ENCODE data around the gene CPNE2. TPM values are rescaled to one million over a fixed set of nuclear protein-coding genes. Genes with fewer than 3 reads are reported as not detected.

Gene CPNE2
- total and polyA plus RNA-seq, 2 of the 8 experiments (the other 6 are each of a cell fraction or from before 2014, with no cell fraction given) = 10.6 to 39.5 TPM

GRCh38 chr16:57083485-57084126 lies 8.8 kb upstream of the CPNE2 start:
- H3K56ac ChIP-seq (replicated peaks; ENCODE audit: insufficient read length, low read depth, low read length) = no peak overlapping the region
- no peak overlapping the region; the same call in 1 of the 2 replicates for H2BK20ac ChIP-seq (ENCODE audit: low read length)
- H4K91ac ChIP-seq (replicated peaks; ENCODE audit: insufficient read length, low read length) = no peak overlapping the region
- no peaks in the 10 kb centered on the region for H3K23me2 ChIP-seq (ENCODE audit: low read depth, low read length)
- H3K9me3 ChIP-seq (ENCODE audit: insufficient read depth in 2 of 2, low read depth in 1 of 2, low read length in 1 of 2) = no peaks in the 10 kb centered on the region
- FAIRE-seq (no peak), DNase-seq (ENCODE audit: low read depth in 1 of 2, low spot score in 2 of 2) (no peak)
- no peak overlapping the region for H3K9ac ChIP-seq (replicated peaks in 1 of 4; ENCODE audit: extremely low read depth in 1 of 4, low read depth in 3 of 4, low read length in 3 of 4)
- H3K27ac ChIP-seq (ENCODE audit: low read depth, low read length) = no peak overlapping the region
- no peaks in the 10 kb centered on the region for H4K20me1 ChIP-seq (replicated peaks in 1 of 2; ENCODE audit: control insufficient read depth in 1 of 2, insufficient read depth in 2 of 2, low read length in 2 of 2)
- no peak overlapping the region for H3K4ac ChIP-seq (replicated peaks; ENCODE audit: insufficient read length, low read depth, low read length)
- H4K8ac ChIP-seq (ENCODE audit: extremely low read depth, insufficient read depth, low read length) = no peak overlapping the region
- H4K5ac ChIP-seq (ENCODE audit: insufficient read length, low read depth, low read length) = no peak overlapping the region
- no peak overlapping the region for H3K4me2 ChIP-seq (ENCODE audit: insufficient read depth in 1 of 2, low read depth in 2 of 2, low read length in 2 of 2)
- H3K4me3 ChIP-seq (ENCODE audit: extremely low read depth in 1 of 4, insufficient read depth in 2 of 4, low read depth in 3 of 4, low read length in 4 of 4) = no peak overlapping the region
- H2BK12ac ChIP-seq (ENCODE audit: low read depth, low read length) = no peak overlapping the region; the same call in 1 of the 2 replicates
- H3K27me3 ChIP-seq (replicated peaks in 1 of 4; ENCODE audit: control insufficient read depth in 3 of 4, extremely low read depth in 1 of 4, insufficient read depth in 3 of 4, low read length in 3 of 4) = no peaks in the 10 kb centered on the region
- no peak overlapping the region for H2AFZ ChIP-seq (ENCODE audit: low read length)
- H2BK120ac ChIP-seq (replicated peaks; ENCODE audit: low read depth, low read length) = no peak overlapping the region
- CTCF ChIA-PET (ENCODE audit: partially characterized antibody) = interaction anchor here (0.5 to 7.0 kb wide), 32 partner anchors 7 to 1618 kb away, joined by 3 to 100 read pairs (median 4); partner anchors contain the start of gene CPNE2
- H2BK5ac ChIP-seq (ENCODE audit: low read depth, low read length) = no peak overlapping the region
- 0 out of 2 replicates have a peak overlapping the region, but pooled peaks have one; percentile 53 for H2BK15ac ChIP-seq (ENCODE audit: low read length)
- H3K79me1 ChIP-seq (ENCODE audit: low read depth, low read length) = no peaks in the 10 kb centered on the region
- POLR2A ChIA-PET (ENCODE audit: partially characterized antibody) = interaction anchor here (1.1 to 1.4 kb wide), 2 partner anchors 10 to 71 kb away, joined by 3 read pairs; no protein-coding TSS in a partner anchor
- H3K79me2 ChIP-seq (ENCODE audit: control insufficient read depth in 1 of 2, insufficient read depth in 2 of 2, low read length in 2 of 2) = no peaks in the 10 kb centered on the region
- H2AK5ac ChIP-seq (ENCODE audit: low read depth, low read length) = no peak overlapping the region
- H3K23ac ChIP-seq (ENCODE audit: insufficient read length) = no peak overlapping the region
- no peak overlapping the region for H3K18ac ChIP-seq (ENCODE audit: extremely low read depth, low read length)
- WGBS, 2 experiments (ENCODE audit: extremely low coverage in 1 of 2, insufficient coverage in 1 of 2, insufficient read length in 1 of 2, insufficient replicate concordance in 2 of 2, low coverage in 1 of 2, low lambda C conversion rate in 2 of 2, missing lambda C conversion rate in 1 of 2) = 69% methylated on average over 7 of the region's 7 CpGs; no CpG with 5 or more reads in 1 of the 2 experiments
- no peaks in the 10 kb centered on the region for H3K36me3 ChIP-seq (ENCODE audit: control insufficient read depth in 2 of 4, insufficient read depth in 4 of 4, low read length in 3 of 4)
- H3K4me1 ChIP-seq (replicated peaks in 1 of 4; ENCODE audit: control insufficient read depth in 3 of 4, insufficient read depth in 4 of 4, low read length in 3 of 4) = peaks cover 0 to 2% (median 0%) of the 10 kb centered on the region in 4 experiments; a peak in 1 of 7 replicates
- no peak overlapping the region for H3K14ac ChIP-seq (ENCODE audit: insufficient read length)
- TF ChIP-seq CREB1 (IDR thresholded peaks at IDR 0.05) = no peak
- no peak for TF ChIP-seq SUZ12 (IDR thresholded peaks at IDR 0.05; ENCODE audit: low read length)
- no peak for TF ChIP-seq SIX5 (IDR thresholded peaks at IDR 0.05; ENCODE audit: low read depth, low read length)
- TF ChIP-seq KDM1A (IDR thresholded peaks at IDR 0.05; ENCODE audit: borderline replicate concordance, low read length) = no peak
- TF ChIP-seq RAD21 (IDR thresholded peaks at IDR 0.05 in 1 of 2, conservative IDR thresholded peaks at IDR 0.05 in 1 of 2; ENCODE audit: low read depth in 2 of 2, low read length in 2 of 2) = no peak
- no peak for TF ChIP-seq E2F6 (IDR thresholded peaks at IDR 0.05)
- no peak for TF ChIP-seq ASH2L (IDR thresholded peaks at IDR 0.05; ENCODE audit: low read length)
- TF ChIP-seq BCL11A (IDR thresholded peaks at IDR 0.05; ENCODE audit: low read depth in 2 of 2, low read length in 2 of 2) = no peak
- TF ChIP-seq SP1 (IDR thresholded peaks at IDR 0.05; ENCODE audit: low read depth, low read length) = no peak
- no peak for TF ChIP-seq SRF (IDR thresholded peaks at IDR 0.05; ENCODE audit: low read depth, low read length)
- no peak for TF ChIP-seq CTBP2 (IDR thresholded peaks at IDR 0.05; ENCODE audit: borderline replicate concordance, insufficient read depth, insufficient read length, low read length)
- no peak for TF ChIP-seq RNF2 (IDR thresholded peaks at IDR 0.05; ENCODE audit: borderline replicate concordance, low read depth, low read length, missing control alignments, poor library complexity, severe bottlenecking)
